ENCODE data around the gene HTRA1. TPM values are rescaled to one million over a fixed set of nuclear protein-coding genes. Genes with fewer than 3 reads are reported as not detected.

The HTRA1 gene
- total RNA-seq, 2 experiments from 2014 or later, result 0.26 TPM; not detected in 1

DNA sequence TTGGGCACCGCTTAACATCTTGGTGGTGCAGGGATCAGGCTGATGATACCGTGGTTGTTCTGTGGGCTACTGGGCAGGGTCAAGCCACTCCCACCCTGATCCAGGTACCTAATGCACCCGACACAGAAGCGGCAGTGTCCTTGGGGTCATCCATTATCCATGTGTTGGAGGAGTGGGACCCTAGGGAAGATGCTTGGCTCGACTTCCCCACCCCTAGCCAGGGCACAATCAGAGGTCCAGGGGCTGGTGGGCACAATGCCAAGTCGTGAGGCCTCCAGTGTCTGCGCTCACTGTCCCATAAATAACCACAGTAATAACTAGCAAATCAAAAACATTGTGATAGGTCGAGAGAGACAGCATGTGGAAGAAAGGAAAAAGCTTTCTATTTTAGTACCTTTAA, 37.7 kb downstream of the HTRA1 start:
- POLR2A ChIA-PET, result no interaction called here
- no peak overlapping the region for H3K27ac Mint-ChIP-seq

GRCh38 chr10:122499491-122499941, 38.2 kb downstream of the HTRA1 start:
- H3K9me3 Mint-ChIP-seq, result no peaks in the 10 kb centered on the region
- POLR2A ChIA-PET, result no interaction called here
- H3K4me3 Mint-ChIP-seq, result no peak overlapping the region
- no peaks in the 10 kb centered on the region for H3K36me3 Mint-ChIP-seq
- ATAC-seq (ENCODE audit: low read depth), result no peak
- H3K4me1 Mint-ChIP-seq, result peaks cover 11% of the 10 kb centered on the region
- H3K27me3 Mint-ChIP-seq, result peaks cover 10% of the 10 kb centered on the region
- no peak for DNase-seq
- H3K27ac Mint-ChIP-seq, result no peak overlapping the region

More for the DNA sequence above, 37.7 kb downstream of the HTRA1 start:
- peaks cover 11% of the 10 kb centered on the region for H3K4me1 Mint-ChIP-seq
- no peaks in the 10 kb centered on the region for H3K36me3 Mint-ChIP-seq
- no peak overlapping the region for H3K4me3 Mint-ChIP-seq
- no peaks in the 10 kb centered on the region for H3K9me3 Mint-ChIP-seq
- DNase-seq (no peak), ATAC-seq (ENCODE audit: low read depth) (no peak)
- peaks cover 15% of the 10 kb centered on the region for H3K27me3 Mint-ChIP-seq

GRCh38 chr10:122500194-122500593, 38.8 kb downstream of the HTRA1 start:
- ATAC-seq (ENCODE audit: low read depth) (no peak), DNase-seq (no peak)
- Mint-ChIP-seq H3K9me3 (no peaks in the 10 kb centered on the region), H3K36me3 (no peaks in the 10 kb centered on the region), H3K4me1 (peaks cover 11% of the 10 kb centered on the region), H3K27me3 (peaks cover 10% of the 10 kb centered on the region), H3K4me3 (no peak overlapping the region), H3K27ac (no peak overlapping the region)
- POLR2A ChIA-PET, result no interaction called here

- no peak overlapping the region for H3K27ac Mint-ChIP-seq
- no peak for ATAC-seq (ENCODE audit: low read depth)
- POLR2A ChIA-PET, result no interaction called here
- no peak overlapping the region for H3K4me3 Mint-ChIP-seq
- H3K36me3 Mint-ChIP-seq, result no peaks in the 10 kb centered on the region
- H3K9me3 Mint-ChIP-seq, result no peaks in the 10 kb centered on the region
- H3K27me3 Mint-ChIP-seq, result peaks cover 10% of the 10 kb centered on the region
- no peak for DNase-seq
- H3K4me1 Mint-ChIP-seq, result peaks cover 10% of the 10 kb centered on the region
Observed at GRCh38 chr10:122500726-122501125, 39.4 kb downstream of the HTRA1 start.

DNA sequence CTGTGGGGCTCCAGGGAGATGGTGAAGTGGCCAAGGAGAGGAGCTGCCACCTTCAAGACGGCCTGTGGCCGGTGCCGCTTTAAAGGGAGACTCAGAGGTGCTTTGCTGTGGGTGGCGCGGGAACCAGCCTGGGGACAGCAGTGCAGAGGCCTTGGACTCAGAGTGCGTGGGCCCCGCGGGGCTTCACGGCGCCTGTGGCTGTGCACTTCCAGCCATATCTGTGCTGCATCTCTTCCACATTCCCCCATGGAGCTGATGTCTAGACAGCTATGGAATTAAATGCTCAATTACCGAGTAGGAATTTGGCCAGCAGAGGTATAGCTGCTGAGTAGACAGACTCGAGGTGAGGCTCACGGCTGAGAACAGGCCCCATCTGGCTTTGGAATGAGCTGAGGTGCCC, 41.7 kb downstream of the HTRA1 start:
- ATAC-seq (ENCODE audit: low read depth) (no peak), DNase-seq (no peak)
- Mint-ChIP-seq H3K36me3 (no peaks in the 10 kb centered on the region), H3K9me3 (no peaks in the 10 kb centered on the region), H3K27ac (no peak overlapping the region), H3K4me3 (no peak overlapping the region), H3K27me3 (peaks cover 6% of the 10 kb centered on the region), H3K4me1 (no peaks in the 10 kb centered on the region)
- POLR2A ChIA-PET, result no interaction called here

DNA sequence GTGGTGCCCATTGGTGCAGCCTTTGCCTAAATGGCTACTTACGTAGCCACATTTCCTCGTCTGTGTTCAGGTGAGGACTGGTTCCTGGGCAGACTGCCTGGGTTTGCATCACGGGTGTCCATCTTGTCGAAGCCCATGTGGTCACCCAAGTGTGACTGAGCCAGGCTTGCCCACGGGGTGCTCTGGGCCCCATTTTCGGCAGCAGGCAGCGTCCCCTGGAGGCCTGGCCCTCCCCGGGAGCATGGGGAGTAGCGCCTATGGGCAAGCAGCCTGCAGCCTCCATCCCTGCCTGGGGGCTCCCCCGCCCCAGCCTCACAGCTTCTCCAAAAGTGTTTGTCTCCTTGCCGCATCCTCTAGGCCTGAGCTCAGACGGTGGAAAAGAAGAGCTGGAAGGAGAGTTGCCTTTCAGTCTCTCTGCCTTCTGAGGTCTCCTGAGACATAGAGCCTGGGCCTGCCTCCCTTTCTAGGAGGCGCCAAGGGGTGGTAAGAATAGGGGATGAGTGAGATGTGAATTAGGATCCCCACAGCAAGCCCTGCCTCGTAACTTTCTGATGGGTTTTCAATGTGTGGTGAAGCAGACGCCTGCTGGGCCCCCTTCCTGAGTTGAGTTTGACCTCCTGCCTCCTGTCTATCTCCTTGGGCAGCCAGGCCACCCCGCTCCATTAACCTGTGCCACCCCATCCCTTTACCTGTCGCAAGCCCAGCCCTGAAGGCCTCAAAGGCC, 42.7 kb downstream of the HTRA1 start:
- H3K9me3 Mint-ChIP-seq, result no peaks in the 10 kb centered on the region
- POLR2A ChIA-PET, result no interaction called here
- H3K4me3 Mint-ChIP-seq, result no peak overlapping the region
- DNase-seq (no peak), ATAC-seq (ENCODE audit: low read depth) (no peak)
- H3K27ac Mint-ChIP-seq, result no peak overlapping the region
- peaks cover 5% of the 10 kb centered on the region for H3K27me3 Mint-ChIP-seq
- H3K36me3 Mint-ChIP-seq, result no peaks in the 10 kb centered on the region
- H3K4me1 Mint-ChIP-seq, result no peaks in the 10 kb centered on the region

DNA sequence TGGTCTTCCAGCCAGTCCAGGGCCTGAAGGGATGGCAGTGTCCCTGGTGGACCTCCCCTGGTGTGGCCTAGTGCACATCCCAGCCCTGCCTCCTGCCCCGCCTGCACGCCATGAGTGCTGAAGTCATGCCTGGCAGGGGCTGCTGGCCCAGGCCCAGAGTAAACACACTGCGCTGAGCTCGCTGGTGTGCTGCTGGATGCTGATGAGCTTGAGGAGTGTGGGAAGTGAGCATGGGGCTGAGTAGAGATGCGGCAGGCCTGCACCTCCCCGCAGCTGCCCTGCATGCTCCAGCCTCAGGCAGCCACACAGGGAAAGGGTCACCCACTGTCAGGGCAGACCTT, 43.2 kb downstream of the HTRA1 start:
- POLR2A ChIA-PET, result no interaction called here
- no peaks in the 10 kb centered on the region for H3K36me3 Mint-ChIP-seq
- H3K27ac Mint-ChIP-seq, result no peak overlapping the region
- no peak for DNase-seq
- no peak for ATAC-seq (ENCODE audit: low read depth)
- no peak overlapping the region for H3K4me3 Mint-ChIP-seq
- peaks cover 5% of the 10 kb centered on the region for H3K27me3 Mint-ChIP-seq
- no peaks in the 10 kb centered on the region for H3K9me3 Mint-ChIP-seq
- no peaks in the 10 kb centered on the region for H3K4me1 Mint-ChIP-seq

- Mint-ChIP-seq H3K36me3 (no peaks in the 10 kb centered on the region), H3K9me3 (no peaks in the 10 kb centered on the region), H3K27me3 (peaks cover 5% of the 10 kb centered on the region), H3K4me3 (no peak overlapping the region), H3K4me1 (no peaks in the 10 kb centered on the region), H3K27ac (no peak overlapping the region)
- ATAC-seq (ENCODE audit: low read depth) (no peak), DNase-seq (no peak)
- POLR2A ChIA-PET, result no interaction called here
Observed at GRCh38 chr10:122505011-122505410, 43.7 kb downstream of the HTRA1 start.

GRCh38 chr10:122505885-122506645, 44.7 kb downstream of the HTRA1 start:
- H3K27me3 Mint-ChIP-seq, result peaks cover 5% of the 10 kb centered on the region
- no peak for DNase-seq
- H3K36me3 Mint-ChIP-seq, result no peaks in the 10 kb centered on the region
- H3K4me3 Mint-ChIP-seq, result no peak overlapping the region
- H3K27ac Mint-ChIP-seq, result no peak overlapping the region
- H3K4me1 Mint-ChIP-seq, result no peaks in the 10 kb centered on the region
- POLR2A ChIA-PET, result no interaction called here
- no peaks in the 10 kb centered on the region for H3K9me3 Mint-ChIP-seq
- no peak for ATAC-seq (ENCODE audit: low read depth)

- Mint-ChIP-seq H3K4me3 (no peak overlapping the region), H3K27me3 (no peaks in the 10 kb centered on the region), H3K4me1 (peaks cover under 1% of the 10 kb centered on the region), H3K27ac (no peak overlapping the region), H3K36me3 (no peaks in the 10 kb centered on the region), H3K9me3 (no peaks in the 10 kb centered on the region)
- ATAC-seq (ENCODE audit: low read depth) (no peak), DNase-seq (no peak)
- POLR2A ChIA-PET, result no interaction called here
Observed at GRCh38 chr10:122507616-122508015, 46.3 kb downstream of the HTRA1 start.

DNA sequence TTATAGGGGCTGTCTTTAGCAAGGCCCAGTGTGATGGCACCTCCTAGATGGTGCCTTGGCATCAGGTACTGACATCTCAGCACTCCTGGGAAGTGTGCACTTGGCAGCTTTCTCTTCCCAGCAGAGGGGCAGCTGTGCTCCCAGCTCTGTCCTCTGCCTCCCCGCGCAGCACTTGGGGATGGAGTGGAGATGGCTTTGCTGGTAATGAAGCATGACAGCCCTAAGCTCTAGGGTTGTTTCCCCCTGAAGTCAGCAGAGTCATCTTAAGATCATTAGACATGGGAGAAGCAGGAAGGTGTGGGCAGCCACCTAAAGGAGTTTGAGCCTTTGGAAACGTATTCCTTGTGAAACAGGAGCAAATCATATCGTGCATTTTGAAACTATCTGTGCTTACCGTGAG, 46.7 kb downstream of the HTRA1 start:
- ATAC-seq (ENCODE audit: low read depth) (no peak), DNase-seq (no peak)
- POLR2A ChIA-PET, result no interaction called here
- Mint-ChIP-seq H3K27ac (no peak overlapping the region), H3K4me3 (no peak overlapping the region), H3K4me1 (peaks cover 3% of the 10 kb centered on the region), H3K9me3 (no peaks in the 10 kb centered on the region), H3K36me3 (no peaks in the 10 kb centered on the region), H3K27me3 (no peaks in the 10 kb centered on the region)

DNA sequence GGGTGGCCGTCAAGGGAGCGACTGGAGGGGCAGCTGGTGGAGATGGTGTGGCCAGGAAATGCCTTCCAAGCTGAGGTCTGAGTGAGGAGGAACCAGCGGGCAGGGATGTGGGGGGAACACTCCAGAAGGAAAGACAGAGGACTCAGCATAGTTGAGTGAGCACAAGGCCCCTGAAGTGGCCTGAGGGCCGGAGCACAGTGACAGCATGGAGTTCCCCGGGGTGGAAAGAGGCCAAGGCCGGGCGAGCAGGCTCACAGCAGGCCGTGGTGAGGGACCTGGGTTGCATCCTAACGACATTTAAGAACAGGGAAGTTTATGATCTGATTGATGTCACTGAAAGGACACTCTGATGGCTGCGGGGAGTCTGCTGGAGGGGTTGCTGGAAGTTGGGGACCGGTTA, 48.0 kb downstream of the HTRA1 start:
- POLR2A ChIA-PET, result no interaction called here
- Mint-ChIP-seq H3K27ac (no peak overlapping the region), H3K9me3 (no peaks in the 10 kb centered on the region), H3K27me3 (peaks cover 2% of the 10 kb centered on the region), H3K36me3 (no peaks in the 10 kb centered on the region), H3K4me1 (peaks cover 5% of the 10 kb centered on the region), H3K4me3 (no peak overlapping the region)
- no peak for ATAC-seq (ENCODE audit: low read depth)
- DNase-seq, result no peak

DNA sequence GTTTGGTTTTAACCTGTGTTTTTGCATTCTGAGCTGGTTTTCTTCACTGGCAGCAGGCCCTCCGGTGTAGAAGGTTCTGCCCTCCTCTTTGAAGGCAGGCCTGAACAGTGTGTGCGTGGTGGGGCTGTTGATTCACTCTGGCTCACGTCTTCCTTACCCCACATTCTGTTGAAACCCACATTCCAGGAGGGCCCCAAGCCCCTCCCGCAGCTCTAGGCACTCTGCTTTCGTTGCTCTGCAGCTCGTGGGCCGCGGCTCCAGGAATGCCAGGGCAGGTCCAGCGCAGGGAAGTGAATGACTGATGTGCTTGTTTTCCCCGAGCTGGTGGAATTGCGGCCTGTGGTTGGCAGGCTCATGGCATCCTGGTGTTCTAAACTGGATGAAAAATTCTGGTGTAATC, 49.0 kb downstream of the HTRA1 start:
- ATAC-seq (ENCODE audit: low read depth) (no peak), DNase-seq (no peak)

GRCh38 chr10:122510736-122511135, 49.4 kb downstream of the HTRA1 start:
- Mint-ChIP-seq H3K9me3 (no peaks in the 10 kb centered on the region), H3K36me3 (no peaks in the 10 kb centered on the region), H3K27me3 (peaks cover 4% of the 10 kb centered on the region), H3K27ac (no peak overlapping the region), H3K4me3 (no peak overlapping the region), H3K4me1 (peaks cover 18% of the 10 kb centered on the region)
- ATAC-seq (ENCODE audit: low read depth) (no peak), DNase-seq (no peak)
- POLR2A ChIA-PET, result no interaction called here

More for the DNA sequence above, 49.0 kb downstream of the HTRA1 start:
- Mint-ChIP-seq H3K4me1 (peaks cover 14% of the 10 kb centered on the region), H3K36me3 (no peaks in the 10 kb centered on the region), H3K27ac (no peak overlapping the region), H3K9me3 (no peaks in the 10 kb centered on the region), H3K4me3 (no peak overlapping the region), H3K27me3 (peaks cover 4% of the 10 kb centered on the region)
- POLR2A ChIA-PET, result no interaction called here

All from activated naive CD8-positive, alpha-beta T cell treated with anti-CD3 and anti-CD28 coated beads, Interleukin-2, amount 10 ng/mL, durations not matched to agents 7 days and 5 days (primary cell).